K562 (cell line): ENCODE data around the gene RNF175. TPM values are rescaled to one million over a fixed set of nuclear protein-coding genes. Genes with fewer than 3 reads are reported as not detected.

Source experiments
- ATAC-seq: fragments of 200-7000 bp; cut with Tn5 transposase; 3 replicates; pipeline ENCODE4 v1.9.1; 2020; ENCODE audit warnings: moderate library complexity
- BruUV-seq: library from RNA; stranded (reverse); fragments of 400-500 nt; replicated peaks from 2 replicates; lab custom pipeline; 2021; lab: Mats Ljungman, UMichigan
- CTCF ChIA-PET: fragments of 300-600 bp; formaldehyde crosslinking; extraction: SDS; loops from one replicate; lab custom pipeline; 2021; ENCODE audit warnings: low intra/inter-chr PET ratio; lab: Yijun Ruan, JAX
- POLR2A ChIA-PET: fragments of 300-600, 350-650 bp; sonication (Branson Sonifier 250); formaldehyde crosslinking; extraction: SDS; loops from one replicate; lab custom pipeline; 2021; ENCODE audit warnings: antibody characterized with exemption, inconsistent platforms; lab: Yijun Ruan, JAX
- DNase-seq, 4 experiments: peaks; one replicate each; pipeline versions ENCODE4 v3.0.0 to v3.0.0-alpha.2; 2011 to 2018; ENCODE audit warnings: low spot score in 3 of 4, mixed read lengths in 3 of 4; ENCODE audit errors: extremely low read depth in 1 of 4
- FAIRE-seq: peaks from 2 replicates; lab custom pipeline; 2011; peaks lifted over from hg19 to GRCh38; lab: Jason Lieb, UNC
- H2AFZ ChIP-seq: 2 replicates; pipeline ENCODE4 v1.6.0; 2011; ENCODE audit warnings: low read depth, low read length, control low read depth, inconsistent platforms
- H3K27ac ChIP-seq: fragments of 200-600 bp; 3 replicates; pipeline ENCODE4 v1.8.0; 2011; ENCODE audit warnings: low read depth, mild to moderate bottlenecking, control low read depth, inconsistent platforms, low read length, moderate library complexity, mixed read lengths; ENCODE audit errors: extremely low read depth
- H3K27me3 ChIP-seq, 2 experiments: fragments of 300-600 bp in 1 of 2; 2 replicates in 1 of 2; 3 replicates in 1 of 2; pipeline versions ENCODE4 v1.6.0 to v1.8.0; 2011; ENCODE audit warnings: inconsistent platforms in 2 of 2, low read length in 2 of 2, mild to moderate bottlenecking in 1 of 2, mixed read lengths in 1 of 2, moderate library complexity in 1 of 2; ENCODE audit not compliant: control insufficient read depth in 2 of 2, insufficient read depth in 2 of 2
- H3K36me3 ChIP-seq: fragments of 300-600 bp; 3 replicates; pipeline ENCODE4 v1.8.0; 2011; ENCODE audit warnings: mild to moderate bottlenecking, low read length, inconsistent platforms; ENCODE audit not compliant: control insufficient read depth, insufficient read depth
- H3K4me1 ChIP-seq, 2 experiments: fragments of 200-600 bp in 1 of 2; replicated peaks in 1 of 2; 2 replicates in 1 of 2; 3 replicates in 1 of 2; pipeline versions ENCODE4 v1.5.1 to v1.8.0; 2011; ENCODE audit warnings: inconsistent platforms in 2 of 2, low read length in 2 of 2, mild to moderate bottlenecking in 1 of 2, mixed read lengths in 1 of 2, moderate library complexity in 1 of 2; ENCODE audit not compliant: control insufficient read depth in 2 of 2, insufficient read depth in 2 of 2
- H3K4me2 ChIP-seq: 2 replicates; pipeline ENCODE4 v1.6.1; 2011; ENCODE audit warnings: low read length, control low read depth, inconsistent platforms, mixed read lengths; ENCODE audit not compliant: insufficient read depth
- H3K4me3 ChIP-seq: fragments of 200-600 bp; sonication (generic), shearing (Covaris generic); 2 replicates; pipeline ENCODE4 v1.5.1; 2016; ENCODE audit warnings: control low read depth, inconsistent platforms
- H3K79me2 ChIP-seq: fragments of 200-600 bp; 3 replicates; pipeline ENCODE4 v1.8.0; 2011; ENCODE audit warnings: low read length, inconsistent platforms; ENCODE audit not compliant: control insufficient read depth, insufficient read depth
- H3K9ac ChIP-seq, 2 experiments: 2 replicates each; pipeline versions ENCODE4 v1.6.0 to v1.6.1; 2011; ENCODE audit warnings: low read depth in 2 of 2, low read length in 2 of 2, control low read depth in 1 of 2, inconsistent platforms in 1 of 2, mild to moderate bottlenecking in 1 of 2, mixed read lengths in 1 of 2; ENCODE audit not compliant: insufficient read depth in 1 of 2
- H3K9me1 ChIP-seq: one replicate; pipeline ENCODE4 v1.6.0; 2011; ENCODE audit warnings: inconsistent platforms, mild to moderate bottlenecking, low read length, moderate library complexity; ENCODE audit not compliant: control insufficient read depth, insufficient read depth
- H3K9me3 ChIP-seq: replicated peaks from 2 replicates; pipeline ENCODE4 v1.5.1; 2011; ENCODE audit warnings: low read depth, low read length, inconsistent platforms; ENCODE audit not compliant: control insufficient read depth, insufficient read depth
- H4K20me1 ChIP-seq: replicated peaks from 2 replicates; pipeline ENCODE4 v1.6.1; 2011; ENCODE audit warnings: low read length, inconsistent platforms, mixed read lengths; ENCODE audit not compliant: control insufficient read depth, insufficient read depth
- CREB5 ChIP-seq: fragments of 250-450 bp; sonication (Bioruptor Pico); IDR thresholded peaks from 2 replicates; pipeline ENCODE4 v1.5.0; 2020; ENCODE audit warnings: mild to moderate bottlenecking
- DNMT1 ChIP-seq: fragments of 450-650 bp; IDR thresholded peaks from 2 replicates; pipeline ENCODE4 v1.6.1; 2016; ENCODE audit warnings: antibody characterized with exemption, mild to moderate bottlenecking
- GABPB1 ChIP-seq: sonication (generic); formaldehyde crosslinking; IDR thresholded peaks from 2 replicates; pipeline ENCODE4 v1.8.0; 2022; ENCODE audit warnings: mild to moderate bottlenecking, missing genetic modification reagents
- MCM5 ChIP-seq: fragments of 450-650 bp; IDR thresholded peaks from 2 replicates; pipeline ENCODE4 v1.6.1; 2016; ENCODE audit warnings: low read depth
- SAP30 ChIP-seq: fragments of 200-600 bp; sonication (generic); IDR thresholded peaks from 2 replicates; pipeline ENCODE4 v1.6.1; 2012; ENCODE audit warnings: borderline replicate concordance, low read depth, mild to moderate bottlenecking, moderate library complexity, low read length, control low read depth, inconsistent platforms; ENCODE audit not compliant: insufficient read depth, poor library complexity, severe bottlenecking
- TAF7 ChIP-seq: fragments of 450-650 bp; IDR thresholded peaks from 2 replicates; pipeline ENCODE4 v1.6.1; 2016; ENCODE audit warnings: missing genetic modification characterization, missing compliant biosample characterization
- WGBS: fragments of 100-300 bp; shearing (Covaris generic); methylation state at CpG from one replicate; pipeline ENCODE4 v1.1.6; 2016; ENCODE audit warnings: low coverage, mixed read lengths; ENCODE audit not compliant: insufficient coverage; ENCODE audit errors: missing lambda C conversion rate; 5-methylcytosine and 5-hydroxymethylcytosine counted together
- in situ Hi-C: fragments of 300-500 bp; cut with MboI; formaldehyde crosslinking; loops from 4 replicates; pipeline ENCODE4 v1.15.0; 2018; ENCODE audit warnings: inconsistent platforms, mixed read lengths
- intact Hi-C: fragments of 100-400 bp; cut with micrococcal nuclease; formaldehyde crosslinking; loops from 2 replicates; pipeline ENCODE4 v1.14.2; 2022
- polyA plus RNA-seq, 8 experiments: library from polyadenylated mRNA; depleted of rRNA in 4 of 8; stranded (reverse) in 5 of 8; unstranded in 3 of 8; fragments of >200 nt; fragmentation: Nextera tagmentation in 2 of 8; fragmentation: Illumina TruSeq in 1 of 8; extraction: Ambion mirVana in 2 of 8; extraction: Trizol in 1 of 8; gene quantifications; 2 replicates each; pipeline versions ENCODE4 v1.2.1 to v1.2.3, GENCODE V29; 2011 to 2014; ENCODE audit warnings: inconsistent platforms in 1 of 8, missing spikeins in 1 of 8
- total RNA-seq, 7 experiments: library from RNA; depleted of rRNA in 6 of 7; stranded (reverse); fragments of >200 nt in 6 of 7; fragmentation: Illumina TruSeq in 2 of 7; extraction: Trizol in 2 of 7; gene quantifications; 2 replicates each; pipeline versions ENCODE4 v1.2.1 to v1.2.3, GENCODE V29; 2011 to 2021; ENCODE audit warnings: low replicate concordance in 1 of 7
- TF ChIP-seq, protein P1 (sequence below): fragments of 450-650 bp; IDR thresholded peaks from 2 replicates; pipeline ENCODE4 v1.6.1; 2017; ENCODE audit warnings: mild to moderate bottlenecking, moderate library complexity
- TF ChIP-seq, protein P2 (sequence below): fragments of 200-400 bp; formaldehyde crosslinking; IDR thresholded peaks from 2 replicates; pipeline ENCODE4 v1.6.1; 2017; ENCODE audit warnings: mild to moderate bottlenecking, low read depth, low read length, moderate library complexity

RNF175 gene
- total and polyA plus RNA-seq, 9 of the 15 experiments (the other 6 are each of a cell fraction or from before 2014, with no cell fraction given) = not detected

GRCh38 chr4:153780221-153780620 lies 20.4 kb upstream of the RNF175 start:
- intact Hi-C loops (loop anchor here (10.0 kb wide), 1 partner anchor 535 kb away; no protein-coding TSS in a partner anchor), in situ Hi-C loops (no loop called here)
- DNase-seq (no peak), ATAC-seq (no peak), FAIRE-seq (no peak)
- H3K27ac ChIP-seq = no peak overlapping the region
- H3K36me3 ChIP-seq = no peaks in the 10 kb centered on the region
- H3K9me3 ChIP-seq = peaks cover 5% of the 10 kb centered on the region
- no peaks in the 10 kb centered on the region for H3K79me2 ChIP-seq
- no peak overlapping the region for H2AFZ ChIP-seq
- H3K27me3 ChIP-seq = peaks cover 4 to 9% of the 10 kb centered on the region in 2 experiments; a peak in 3 of 5 replicates
- whole genome bisulfite sequencing = 0% methylated on average over 2 of the region's 2 CpGs
- no TSS peak for BruUV-seq
- peaks cover 3 to 4% of the 10 kb centered on the region in 2 experiments; a peak in 4 of 5 replicates for H3K4me1 ChIP-seq
- ChIA-PET CTCF (no interaction called here), POLR2A (interaction anchor here (0.6 kb wide), 1 partner anchor 533 kb away, joined by 3 read pairs; no protein-coding TSS in a partner anchor)
- H4K20me1 ChIP-seq = no peaks in the 10 kb centered on the region
- no peak overlapping the region for H3K4me2 ChIP-seq
- TF ChIP-seq GABPB1 (CRISPR knock-in tag) (no peak), MCM5 (no peak), SAP30 (no peak), DNMT1 (no peak), TAF7 (tag) (no peak), CREB5 (no peak)
- TF ChIP-seq, protein P1, sequence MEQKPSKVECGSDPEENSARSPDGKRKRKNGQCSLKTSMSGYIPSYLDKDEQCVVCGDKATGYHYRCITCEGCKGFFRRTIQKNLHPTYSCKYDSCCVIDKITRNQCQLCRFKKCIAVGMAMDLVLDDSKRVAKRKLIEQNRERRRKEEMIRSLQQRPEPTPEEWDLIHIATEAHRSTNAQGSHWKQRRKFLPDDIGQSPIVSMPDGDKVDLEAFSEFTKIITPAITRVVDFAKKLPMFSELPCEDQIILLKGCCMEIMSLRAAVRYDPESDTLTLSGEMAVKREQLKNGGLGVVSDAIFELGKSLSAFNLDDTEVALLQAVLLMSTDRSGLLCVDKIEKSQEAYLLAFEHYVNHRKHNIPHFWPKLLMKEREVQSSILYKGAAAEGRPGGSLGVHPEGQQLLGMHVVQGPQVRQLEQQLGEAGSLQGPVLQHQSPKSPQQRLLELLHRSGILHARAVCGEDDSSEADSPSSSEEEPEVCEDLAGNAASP = no peak
- TF ChIP-seq, protein P2, sequence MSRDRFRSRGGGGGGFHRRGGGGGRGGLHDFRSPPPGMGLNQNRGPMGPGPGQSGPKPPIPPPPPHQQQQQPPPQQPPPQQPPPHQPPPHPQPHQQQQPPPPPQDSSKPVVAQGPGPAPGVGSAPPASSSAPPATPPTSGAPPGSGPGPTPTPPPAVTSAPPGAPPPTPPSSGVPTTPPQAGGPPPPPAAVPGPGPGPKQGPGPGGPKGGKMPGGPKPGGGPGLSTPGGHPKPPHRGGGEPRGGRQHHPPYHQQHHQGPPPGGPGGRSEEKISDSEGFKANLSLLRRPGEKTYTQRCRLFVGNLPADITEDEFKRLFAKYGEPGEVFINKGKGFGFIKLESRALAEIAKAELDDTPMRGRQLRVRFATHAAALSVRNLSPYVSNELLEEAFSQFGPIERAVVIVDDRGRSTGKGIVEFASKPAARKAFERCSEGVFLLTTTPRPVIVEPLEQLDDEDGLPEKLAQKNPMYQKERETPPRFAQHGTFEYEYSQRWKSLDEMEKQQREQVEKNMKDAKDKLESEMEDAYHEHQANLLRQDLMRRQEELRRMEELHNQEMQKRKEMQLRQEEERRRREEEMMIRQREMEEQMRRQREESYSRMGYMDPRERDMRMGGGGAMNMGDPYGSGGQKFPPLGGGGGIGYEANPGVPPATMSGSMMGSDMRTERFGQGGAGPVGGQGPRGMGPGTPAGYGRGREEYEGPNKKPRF = no peak
- no peaks in the 10 kb centered on the region for H3K9me1 ChIP-seq
- no peak overlapping the region for H3K4me3 ChIP-seq
- no peak overlapping the region for H3K9ac ChIP-seq
